NCI-H1092 treated with DMSO at 0.1 percent for 48 hours (cell line): ENCODE results near the gene STK24.
"Not testable (repeated sequence)": the region's sequence is repeated elsewhere in the genome, so short reads cannot be mapped to it uniquely, and the experiment has no call there.

Experiments
- DNase-seq: peaks from one replicate; lab custom pipeline; 2025; lab: John Stamatoyannopoulos, UW

STK24 gene

GRCh38 chr13:98436233-98436910 is 140.5 kb downstream of the STK24 start:
- DNase-seq: no peak

- no peak for DNase-seq
These were observed 141.5 kb downstream of the STK24 start for GRCh38 chr13:98435376-98435775.

GRCh38 chr13:98434060-98434459 is 142.8 kb downstream of the STK24 start:
- no peak for DNase-seq

GRCh38 chr13:98433654-98434053 is 143.3 kb downstream of the STK24 start:
- DNase-seq: no peak

- DNase-seq: no peak
These were observed 144.3 kb downstream of the STK24 start for GRCh38 chr13:98432638-98433037.

GRCh38 chr13:98429977-98430736 is 146.8 kb downstream of the STK24 start:
- no peak for DNase-seq

- no peak for DNase-seq
These were observed 147.4 kb downstream of the STK24 start for GRCh38 chr13:98429531-98429930.

- no peak for DNase-seq
These were observed 147.8 kb downstream of the STK24 start for GRCh38 chr13:98429081-98429480.

GRCh38 chr13:98428256-98428966 is 148.5 kb downstream of the STK24 start:
- no peak for DNase-seq

GRCh38 chr13:98427331-98427995 is 149.4 kb downstream of the STK24 start:
- no peak for DNase-seq

GRCh38 chr13:98423417-98423816 is 153.5 kb downstream of the STK24 start:
- no peak for DNase-seq

- DNase-seq: no peak
These were observed 154.9 kb downstream of the STK24 start for GRCh38 chr13:98422046-98422445.

GRCh38 chr13:98420554-98421175 is 156.2 kb downstream of the STK24 start:
- no peak for DNase-seq

GRCh38 chr13:98419786-98420553 is 156.9 kb downstream of the STK24 start:
- no peak for DNase-seq

- peak; percentile 65 for DNase-seq
These were observed 160.5 kb downstream of the STK24 start for GRCh38 chr13:98416408-98416807.

GRCh38 chr13:98415326-98416070 is 161.4 kb downstream of the STK24 start:
- DNase-seq: no peak

- DNase-seq: no peak
These were observed 163.1 kb downstream of the STK24 start for GRCh38 chr13:98413796-98414195.

- DNase-seq: not testable (repeated sequence)
These were observed 163.6 kb downstream of the STK24 start for GRCh38 chr13:98413278-98413677.

GRCh38 chr13:98411617-98412265 is 165.2 kb downstream of the STK24 start:
- DNase-seq: no peak

GRCh38 chr13:98411013-98411412 is 165.9 kb downstream of the STK24 start:
- DNase-seq: no peak
